DMS153 (cell line): Measurements from ENCODE around the gene AMER3.
"Not testable (repeated sequence)": the region's sequence is repeated elsewhere in the genome, so short reads cannot be mapped to it uniquely, and the experiment has no call there.

ENCODE experiments used
- DNase-seq: peaks from one replicate; lab custom pipeline; 2025; lab: John Stamatoyannopoulos, UW

The AMER3 gene

GRCh38 chr2:130755256-130756052 is at the start of gene AMER3:
AMER3 (plus strand) TSS chr2:130755540; CDS start chr2:130762073, 6,533 bp downstream.
- peak; percentile 50 for DNase-seq

DNA sequence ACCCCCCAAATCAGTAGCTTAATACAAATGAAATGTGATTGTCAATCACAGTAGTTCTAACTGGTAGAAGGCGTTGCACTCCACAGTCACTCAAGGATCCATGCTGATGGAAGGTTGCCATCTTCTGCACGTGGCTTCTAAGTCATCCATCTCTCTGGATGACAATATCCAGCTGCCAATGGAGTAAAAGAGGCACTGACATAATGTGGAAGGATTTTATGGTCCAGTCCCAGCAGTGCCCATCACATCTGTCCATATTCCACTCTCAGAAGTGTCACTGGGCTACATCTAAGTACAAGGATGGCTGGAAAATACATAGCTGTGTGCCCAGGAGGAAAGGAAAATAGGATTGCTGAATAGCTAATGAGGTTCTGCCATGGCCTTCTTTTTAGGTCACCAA is 40.5 kb upstream of the AMER3 start:
- not testable (repeated sequence) for DNase-seq

- DNase-seq: no peak
Measured at GRCh38 chr2:130720036-130720435, 35.3 kb upstream of the AMER3 start.

DNA sequence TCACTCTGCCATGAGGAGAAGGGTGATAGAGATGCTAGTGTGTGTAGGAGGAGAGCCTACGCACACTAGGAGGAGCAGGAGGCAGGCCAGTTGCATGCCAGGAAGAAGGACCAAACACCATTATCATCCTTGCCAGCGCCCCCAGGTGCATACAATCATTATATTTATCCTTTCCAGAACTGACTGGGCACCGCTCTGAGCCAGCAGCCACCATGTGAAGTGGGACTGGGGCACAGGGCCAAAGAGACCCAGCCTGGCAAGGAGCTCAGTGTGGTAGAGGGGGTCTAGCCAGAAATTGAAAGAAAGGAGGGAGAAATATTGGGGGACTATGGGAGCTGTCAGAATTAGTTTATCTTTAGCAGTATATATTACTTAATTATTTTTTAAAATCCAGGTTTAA is 34.8 kb upstream of the AMER3 start:
- no peak for DNase-seq

GRCh38 chr2:130724455-130724854 is 30.9 kb upstream of the AMER3 start:
- no peak for DNase-seq

- no peak for DNase-seq
Measured at GRCh38 chr2:130726614-130727180, 28.6 kb upstream of the AMER3 start.

- DNase-seq: peak; percentile 80
Measured at GRCh38 chr2:130727286-130727924, 27.9 kb upstream of the AMER3 start.

DNA sequence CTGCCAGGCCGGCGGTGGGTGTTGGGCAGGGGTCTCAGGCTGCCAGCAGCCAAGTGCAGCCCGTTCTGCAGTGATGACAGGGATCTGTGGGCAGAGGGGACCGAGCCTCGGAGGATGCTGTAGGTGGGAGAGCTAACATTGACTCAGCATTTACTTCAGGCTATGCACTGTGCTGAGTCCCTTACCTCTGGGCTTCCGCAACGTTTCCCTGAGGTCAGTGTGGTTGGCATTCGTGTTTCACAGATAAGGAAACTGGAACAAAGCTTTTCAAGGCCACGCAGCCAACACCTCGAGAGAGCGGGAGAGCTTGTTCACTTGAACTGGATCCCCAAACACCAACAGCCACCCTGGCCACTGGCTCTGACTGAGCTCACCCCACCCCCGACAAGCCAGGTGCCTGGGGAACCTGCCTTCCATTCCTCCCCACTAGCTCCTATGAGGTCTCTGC is 27.3 kb upstream of the AMER3 start:
- DNase-seq: peak; percentile 41

- DNase-seq: peak; percentile 90
Measured at GRCh38 chr2:130728549-130729316, 26.6 kb upstream of the AMER3 start, which contains the start of gene GPR148. GPR148 (plus strand) TSS chr2:130729070; CDS start chr2:130729152, 82 bp downstream.

- DNase-seq: peak; percentile 80
Measured at GRCh38 chr2:130729322-130730299, 25.7 kb upstream of the AMER3 start.

GRCh38 chr2:130732257-130732656 is 23.1 kb upstream of the AMER3 start:
- not testable (repeated sequence) for DNase-seq

DNA sequence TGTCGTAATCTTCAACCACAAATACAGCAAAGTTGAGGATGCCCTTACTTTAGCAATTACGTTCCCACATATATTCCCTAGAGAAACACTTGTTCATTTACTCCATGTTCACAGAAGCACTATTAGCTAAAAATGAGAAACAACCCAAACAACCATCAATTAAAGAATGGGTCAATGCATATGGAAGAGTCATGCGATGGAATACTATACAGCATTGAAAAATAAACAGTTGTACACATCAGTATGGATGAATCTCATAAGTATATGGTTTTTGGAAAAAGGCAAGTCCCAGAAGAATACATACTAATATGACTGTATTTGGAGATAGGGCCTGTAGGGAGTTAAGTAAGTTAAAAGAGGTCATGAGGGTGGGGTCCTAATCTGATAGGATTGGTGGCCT is 20.1 kb upstream of the AMER3 start:
- DNase-seq: no peak

DNA sequence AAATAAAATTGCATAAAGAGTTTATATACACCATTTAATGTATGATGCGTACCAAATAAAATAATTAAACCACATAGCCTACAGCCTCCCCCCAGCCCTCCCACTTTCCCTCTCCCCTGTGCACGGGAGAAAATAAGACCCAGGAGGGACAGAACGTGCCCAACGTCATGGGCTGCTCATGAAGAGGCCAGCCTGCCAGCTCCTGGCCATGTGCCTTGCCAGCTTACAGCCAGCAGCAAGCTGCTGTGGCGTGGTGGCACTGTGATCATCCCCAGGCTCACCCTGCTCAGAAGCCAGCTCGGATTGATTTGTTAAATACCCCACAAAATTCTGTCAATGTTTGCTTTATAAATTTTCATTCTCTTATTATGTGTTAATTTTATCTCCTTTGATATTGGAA is 18.9 kb upstream of the AMER3 start:
- no peak for DNase-seq

DNA sequence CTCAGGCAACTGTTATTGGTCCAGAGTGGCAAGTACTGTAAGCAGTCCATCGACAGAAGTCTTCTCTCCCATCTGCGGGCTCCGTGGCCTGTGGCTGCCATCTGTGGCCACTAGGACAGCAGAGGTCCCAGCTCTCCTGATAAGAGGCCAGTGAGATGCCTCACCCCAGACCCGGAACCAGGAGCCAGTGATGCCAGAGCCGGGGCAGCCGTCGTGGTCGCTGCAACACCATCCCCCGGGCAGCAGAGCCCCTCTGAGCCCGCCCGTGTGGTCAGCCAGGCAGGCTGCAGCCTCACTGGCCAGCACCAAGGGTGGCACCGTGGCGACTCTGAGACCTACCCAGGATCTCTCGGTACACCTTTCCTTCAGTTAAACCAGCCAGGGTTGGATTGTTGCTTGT is 17.7 kb upstream of the AMER3 start:
- no peak for DNase-seq

DNA sequence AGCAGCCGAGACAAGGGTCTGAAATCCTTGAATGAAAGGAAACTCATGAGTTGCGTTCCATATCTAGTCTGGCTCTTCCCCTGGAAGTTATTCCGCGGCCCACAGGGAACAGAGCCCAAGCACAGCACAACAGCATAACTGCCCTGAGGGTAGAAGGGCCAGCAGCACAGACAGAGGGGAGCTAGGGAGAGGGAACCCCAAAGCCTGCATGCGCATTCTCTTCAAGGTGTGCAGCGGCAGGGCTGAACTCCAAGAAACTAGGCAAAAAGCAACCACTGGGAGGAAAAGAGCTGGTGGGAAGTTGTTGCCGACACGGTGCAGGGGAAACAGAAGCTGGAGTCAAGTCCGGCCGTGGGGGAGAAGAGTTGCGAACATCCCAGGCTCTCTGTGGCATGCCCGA is 14.7 kb upstream of the AMER3 start:
- DNase-seq: no peak

DNA sequence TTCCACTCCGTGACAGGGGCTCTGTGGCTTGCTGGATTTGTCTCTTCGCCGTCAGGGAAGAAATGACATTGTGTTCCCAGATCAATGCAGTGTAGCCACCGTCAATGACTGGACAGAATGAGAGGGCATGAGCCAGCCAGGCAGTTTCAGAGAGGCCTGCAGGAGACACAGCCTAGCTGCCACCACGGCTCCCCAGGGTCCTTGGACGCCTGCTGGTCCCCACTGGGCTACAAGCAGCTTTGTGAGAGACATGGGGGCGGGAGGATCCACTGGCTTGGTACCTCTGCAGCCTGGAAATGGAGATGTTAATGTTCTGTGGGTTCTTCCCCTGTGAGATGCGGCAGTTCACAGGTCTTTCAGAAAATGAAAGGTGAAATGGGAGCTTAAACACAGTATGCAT is 12.1 kb upstream of the AMER3 start:
- no peak for DNase-seq

GRCh38 chr2:130744287-130745117 is 10.8 kb upstream of the AMER3 start:
- DNase-seq: peak; percentile 59

DNA sequence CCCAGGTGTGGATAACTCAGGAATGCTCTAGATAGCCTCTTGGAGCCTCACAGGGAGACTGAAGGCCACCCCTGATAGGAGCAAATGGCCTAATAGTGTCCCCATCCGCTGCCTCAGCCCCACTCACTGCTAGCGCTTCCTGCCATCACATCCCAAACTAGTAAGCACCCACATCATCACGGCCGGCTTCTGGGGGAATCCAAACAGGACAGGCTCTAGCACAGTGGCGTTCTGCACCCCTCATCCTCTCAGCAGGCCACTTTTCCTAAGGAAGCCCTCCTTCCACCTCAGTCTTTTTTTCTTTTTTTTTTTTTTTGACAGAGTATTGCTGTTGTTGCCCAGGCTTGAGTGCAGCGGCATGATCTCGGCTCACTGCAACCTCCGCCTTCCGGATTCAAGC is 6.3 kb upstream of the AMER3 start:
- no peak for DNase-seq

GRCh38 chr2:130749641-130750040 is 5.7 kb upstream of the AMER3 start:
- DNase-seq: no peak

GRCh38 chr2:130754811-130755210 is 529 bp upstream of the AMER3 start:
- DNase-seq: no peak
